ENCODE results near the gene KRT40.

The KRT40 gene

DNA sequence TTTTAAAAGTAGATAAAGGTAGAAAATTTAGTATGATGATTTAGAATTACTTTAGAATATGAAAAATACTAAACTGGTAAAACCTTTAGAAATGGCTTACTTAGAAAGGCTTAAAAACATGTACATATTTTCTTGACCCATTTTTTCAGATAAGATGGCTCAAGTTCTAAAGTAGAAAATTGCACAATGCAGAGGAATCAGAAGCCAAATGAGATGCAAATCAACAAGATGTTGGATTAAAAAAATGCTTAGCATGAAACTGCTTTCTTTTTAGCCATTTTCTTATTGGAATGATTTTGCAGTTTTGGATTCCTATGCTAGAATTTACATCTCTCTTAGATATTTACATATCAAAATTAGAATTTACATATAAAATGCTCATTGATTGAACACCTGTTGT, 26.3 kb upstream of the KRT40 start:
- TF ChIP-seq CREB1 (IDR thresholded peaks at IDR 0.05; ENCODE audit: low read depth) (no peak), TCF12 (IDR thresholded peaks at IDR 0.05; ENCODE audit: low read depth) (no peak), EGR1 (IDR thresholded peaks at IDR 0.05) (no peak), CEBPB (IDR thresholded peaks at IDR 0.05) (no peak), ZBTB7A (IDR thresholded peaks at IDR 0.05; ENCODE audit: low read depth) (no peak), EP300 (IDR thresholded peaks at IDR 0.05; ENCODE audit: borderline replicate concordance) (no peak), FOXM1 (IDR thresholded peaks at IDR 0.05; ENCODE audit: borderline replicate concordance, low read depth) (no peak), RAD21 (IDR thresholded peaks at IDR 0.05; ENCODE audit: low read depth) (no peak), TEAD4 (IDR thresholded peaks at IDR 0.05) (no peak)
- TF ChIP-seq, protein P1, sequence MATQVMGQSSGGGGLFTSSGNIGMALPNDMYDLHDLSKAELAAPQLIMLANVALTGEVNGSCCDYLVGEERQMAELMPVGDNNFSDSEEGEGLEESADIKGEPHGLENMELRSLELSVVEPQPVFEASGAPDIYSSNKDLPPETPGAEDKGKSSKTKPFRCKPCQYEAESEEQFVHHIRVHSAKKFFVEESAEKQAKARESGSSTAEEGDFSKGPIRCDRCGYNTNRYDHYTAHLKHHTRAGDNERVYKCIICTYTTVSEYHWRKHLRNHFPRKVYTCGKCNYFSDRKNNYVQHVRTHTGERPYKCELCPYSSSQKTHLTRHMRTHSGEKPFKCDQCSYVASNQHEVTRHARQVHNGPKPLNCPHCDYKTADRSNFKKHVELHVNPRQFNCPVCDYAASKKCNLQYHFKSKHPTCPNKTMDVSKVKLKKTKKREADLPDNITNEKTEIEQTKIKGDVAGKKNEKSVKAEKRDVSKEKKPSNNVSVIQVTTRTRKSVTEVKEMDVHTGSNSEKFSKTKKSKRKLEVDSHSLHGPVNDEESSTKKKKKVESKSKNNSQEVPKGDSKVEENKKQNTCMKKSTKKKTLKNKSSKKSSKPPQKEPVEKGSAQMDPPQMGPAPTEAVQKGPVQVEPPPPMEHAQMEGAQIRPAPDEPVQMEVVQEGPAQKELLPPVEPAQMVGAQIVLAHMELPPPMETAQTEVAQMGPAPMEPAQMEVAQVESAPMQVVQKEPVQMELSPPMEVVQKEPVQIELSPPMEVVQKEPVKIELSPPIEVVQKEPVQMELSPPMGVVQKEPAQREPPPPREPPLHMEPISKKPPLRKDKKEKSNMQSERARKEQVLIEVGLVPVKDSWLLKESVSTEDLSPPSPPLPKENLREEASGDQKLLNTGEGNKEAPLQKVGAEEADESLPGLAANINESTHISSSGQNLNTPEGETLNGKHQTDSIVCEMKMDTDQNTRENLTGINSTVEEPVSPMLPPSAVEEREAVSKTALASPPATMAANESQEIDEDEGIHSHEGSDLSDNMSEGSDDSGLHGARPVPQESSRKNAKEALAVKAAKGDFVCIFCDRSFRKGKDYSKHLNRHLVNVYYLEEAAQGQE (IDR thresholded peaks at IDR 0.05; ENCODE audit: low read depth) = no peak
- TF ChIP-seq, protein P2, sequence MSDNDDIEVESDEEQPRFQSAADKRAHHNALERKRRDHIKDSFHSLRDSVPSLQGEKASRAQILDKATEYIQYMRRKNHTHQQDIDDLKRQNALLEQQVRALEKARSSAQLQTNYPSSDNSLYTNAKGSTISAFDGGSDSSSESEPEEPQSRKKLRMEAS (IDR thresholded peaks at IDR 0.05) = no peak
- TF ChIP-seq, protein P3, sequence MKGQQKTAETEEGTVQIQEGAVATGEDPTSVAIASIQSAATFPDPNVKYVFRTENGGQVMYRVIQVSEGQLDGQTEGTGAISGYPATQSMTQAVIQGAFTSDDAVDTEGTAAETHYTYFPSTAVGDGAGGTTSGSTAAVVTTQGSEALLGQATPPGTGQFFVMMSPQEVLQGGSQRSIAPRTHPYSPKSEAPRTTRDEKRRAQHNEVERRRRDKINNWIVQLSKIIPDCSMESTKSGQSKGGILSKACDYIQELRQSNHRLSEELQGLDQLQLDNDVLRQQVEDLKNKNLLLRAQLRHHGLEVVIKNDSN (IDR thresholded peaks at IDR 0.05) = no peak

DNA sequence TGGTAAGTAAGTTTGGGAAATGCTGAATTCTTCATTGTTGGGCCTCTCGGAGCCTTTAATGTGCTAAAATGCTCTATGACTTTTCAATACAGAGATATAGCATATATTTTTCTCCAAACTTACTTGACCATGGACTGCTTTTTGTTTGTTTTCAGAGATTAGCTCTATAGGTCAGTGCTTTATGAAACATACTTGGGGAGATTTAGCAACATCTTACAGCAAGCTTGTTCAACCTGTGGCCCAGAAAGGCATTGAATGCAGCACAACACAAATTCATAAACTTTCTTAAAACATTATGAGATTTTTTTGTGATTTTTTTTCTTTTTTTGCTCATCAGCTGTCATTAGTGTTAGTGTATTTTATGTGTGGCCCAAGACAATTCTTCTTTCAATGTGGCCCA, 25.8 kb upstream of the KRT40 start:
- TF ChIP-seq, protein P1 (IDR thresholded peaks at IDR 0.05; ENCODE audit: low read depth) = no peak
- TF ChIP-seq, protein P3 (IDR thresholded peaks at IDR 0.05) = no peak
- TF ChIP-seq EP300 (IDR thresholded peaks at IDR 0.05; ENCODE audit: borderline replicate concordance) = no peak
- no peak for TF ChIP-seq FOXM1 (IDR thresholded peaks at IDR 0.05; ENCODE audit: borderline replicate concordance, low read depth)
- no peak for TF ChIP-seq EGR1 (IDR thresholded peaks at IDR 0.05)

DNA sequence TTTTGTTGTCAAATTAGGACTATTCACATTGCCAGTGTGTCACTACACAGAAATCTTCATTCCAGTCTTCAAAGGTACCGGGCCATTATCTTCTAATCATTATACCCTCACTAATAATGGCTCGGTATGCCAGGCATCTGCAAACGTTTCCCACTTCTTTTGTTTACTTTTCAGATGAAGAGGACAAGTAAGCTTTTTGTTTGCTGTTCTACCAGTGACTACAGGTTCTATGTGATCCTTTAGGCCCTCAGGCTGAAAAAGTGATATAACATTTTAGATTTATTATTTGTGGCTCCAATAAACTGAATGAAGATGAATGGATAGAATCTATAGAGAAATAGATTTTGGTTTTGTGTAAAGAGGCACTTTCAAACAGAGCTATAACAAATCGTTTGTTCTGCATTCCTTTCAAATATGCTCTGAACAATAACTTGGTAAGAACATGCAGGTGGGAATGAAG, 25.2 kb upstream of the KRT40 start:
- no peak for TF ChIP-seq TEAD4 (IDR thresholded peaks at IDR 0.05)
- no peak for TF ChIP-seq TCF12 (IDR thresholded peaks at IDR 0.05; ENCODE audit: low read depth)
- TF ChIP-seq, protein P1 (IDR thresholded peaks at IDR 0.05; ENCODE audit: low read depth) = no peak

DNA sequence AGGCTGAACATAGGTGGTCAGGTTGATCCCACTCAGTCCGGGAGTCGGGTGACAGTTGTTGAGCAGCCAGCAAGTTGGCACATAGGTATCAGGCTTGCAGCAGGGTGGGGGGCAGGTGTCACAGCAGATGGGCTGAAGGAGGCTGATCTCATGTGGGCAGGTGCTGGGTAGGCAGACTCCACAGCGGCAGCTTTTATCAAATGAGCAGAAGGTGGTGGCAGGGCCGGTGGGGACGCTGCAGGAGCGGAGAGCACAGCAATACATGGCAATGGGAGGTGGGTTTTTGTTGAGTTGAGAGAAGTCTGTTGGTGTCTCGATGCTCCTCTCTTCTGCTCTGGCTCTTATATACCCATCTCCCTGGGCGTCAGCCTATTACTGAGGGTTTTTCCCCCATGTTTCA, 24.7 kb upstream of the KRT40 start, which contains the start of gene KRTAP3-1:
Gene KRTAP3-1, minus strand, starts transcription at position 318 of the 400 bp plus-strand sequence. Its CDS starts 54 bp downstream, at position 264.
- TF ChIP-seq TEAD4 (IDR thresholded peaks at IDR 0.05) (no peak), CREB1 (IDR thresholded peaks at IDR 0.05; ENCODE audit: low read depth) (no peak), YY1 (IDR thresholded peaks at IDR 0.05; ENCODE audit: low read depth) (no peak), EP300 (IDR thresholded peaks at IDR 0.05; ENCODE audit: borderline replicate concordance) (no peak), NFIC (IDR thresholded peaks at IDR 0.05) (no peak), TAF1 (IDR thresholded peaks at IDR 0.05; ENCODE audit: low read depth) (no peak), FOXM1 (IDR thresholded peaks at IDR 0.05; ENCODE audit: borderline replicate concordance, low read depth) (no peak), TCF12 (IDR thresholded peaks at IDR 0.05; ENCODE audit: low read depth) (no peak), EGR1 (IDR thresholded peaks at IDR 0.05) (no peak), ZBTB7A (IDR thresholded peaks at IDR 0.05; ENCODE audit: low read depth) (no peak), CEBPB (IDR thresholded peaks at IDR 0.05) (no peak), RAD21 (IDR thresholded peaks at IDR 0.05; ENCODE audit: low read depth) (no peak)
- TF ChIP-seq, protein P2 (IDR thresholded peaks at IDR 0.05) = no peak
- TF ChIP-seq, protein P3 (IDR thresholded peaks at IDR 0.05) = no peak
- TF ChIP-seq, protein P1 (IDR thresholded peaks at IDR 0.05; ENCODE audit: low read depth) = no peak

Data from Ishikawa (cell line).